ENCODE measurements around the gene TLE7.

TLE7 gene

GRCh38 chr16:71428883-71429282, 13.0 kb downstream of the TLE7 start:
- no peaks in the 10 kb centered on the region for H3K9me3 ChIP-seq (ENCODE audit: control insufficient read depth, insufficient read depth, low read depth, low read length)
- H3K9ac ChIP-seq (ENCODE audit: low read length), result no peak overlapping the region
- H3K4me1 ChIP-seq (ENCODE audit: control insufficient read depth, insufficient read depth, low read length), result 0 out of 2 replicates have a peak, but pooled peaks cover 4% of the 10 kb centered on the region
- no peaks in the 10 kb centered on the region for H3K36me3 ChIP-seq (ENCODE audit: control insufficient read depth, insufficient read depth, low read length)
- no peak overlapping the region for H3K4me3 ChIP-seq (ENCODE audit: low read depth, low read length)
- no peak overlapping the region for H3K27ac ChIP-seq (ENCODE audit: low read depth, low read length)
- H3K27me3 ChIP-seq (ENCODE audit: control insufficient read depth, insufficient read depth, low read length), result peaks cover 44% of the 10 kb centered on the region

GRCh38 chr16:71428385-71428784, 13.5 kb downstream of the TLE7 start:
- no peaks in the 10 kb centered on the region for H3K36me3 ChIP-seq (ENCODE audit: control insufficient read depth, insufficient read depth, low read length)
- no peak overlapping the region for H3K27ac ChIP-seq (ENCODE audit: low read depth, low read length)
- peaks cover 47% of the 10 kb centered on the region for H3K27me3 ChIP-seq (ENCODE audit: control insufficient read depth, insufficient read depth, low read length)
- no peaks in the 10 kb centered on the region for H3K9me3 ChIP-seq (ENCODE audit: control insufficient read depth, insufficient read depth, low read depth, low read length)
- H3K9ac ChIP-seq (ENCODE audit: low read length), result no peak overlapping the region
- no peak overlapping the region for H3K4me3 ChIP-seq (ENCODE audit: low read depth, low read length)
- 0 out of 2 replicates have a peak, but pooled peaks cover 4% of the 10 kb centered on the region for H3K4me1 ChIP-seq (ENCODE audit: control insufficient read depth, insufficient read depth, low read length)

DNA sequence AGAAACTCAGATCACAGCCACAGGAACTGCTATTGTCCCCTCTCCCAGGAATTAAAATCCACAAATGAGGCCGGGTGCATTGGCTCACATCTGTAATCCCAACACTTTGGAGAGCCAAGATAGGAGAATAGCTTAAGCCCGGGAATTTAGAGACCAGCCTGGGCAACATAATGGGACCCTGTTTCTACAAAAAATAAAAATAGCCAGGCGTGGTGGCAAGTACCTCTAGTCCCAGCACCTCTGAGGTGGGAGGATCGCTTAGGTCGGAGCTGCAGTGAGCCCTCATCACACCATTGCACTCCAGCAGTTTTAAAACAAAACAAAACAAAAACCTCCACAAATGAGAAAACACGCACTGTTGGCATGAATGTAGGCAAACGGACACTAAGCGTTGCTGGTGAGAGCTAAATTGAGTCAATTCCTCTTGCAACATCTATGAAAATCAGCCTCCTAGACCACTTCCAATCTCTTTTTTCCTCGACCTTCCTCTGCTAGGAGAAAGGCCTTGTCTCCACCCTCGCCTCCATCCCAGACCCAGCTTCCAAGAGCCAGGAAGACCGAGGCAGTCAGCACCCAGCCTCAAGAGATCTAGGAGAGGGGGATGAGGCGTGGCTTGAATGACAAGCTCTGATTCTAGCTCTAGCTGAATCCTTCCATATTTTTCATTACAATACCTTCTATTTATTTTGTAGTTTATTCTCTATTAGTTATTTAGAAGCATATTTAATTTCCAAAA, 14.8 kb downstream of the TLE7 start:
- 0 out of 2 replicates have a peak, but pooled peaks cover 4% of the 10 kb centered on the region for H3K4me1 ChIP-seq (ENCODE audit: control insufficient read depth, insufficient read depth, low read length)
- peaks cover 39% of the 10 kb centered on the region for H3K27me3 ChIP-seq (ENCODE audit: control insufficient read depth, insufficient read depth, low read length)
- H3K4me3 ChIP-seq (ENCODE audit: low read depth, low read length), result peak overlapping the region; percentile 12; the same call in 1 of the 2 replicates
- H3K9ac ChIP-seq (ENCODE audit: low read length), result no peak overlapping the region
- H3K36me3 ChIP-seq (ENCODE audit: control insufficient read depth, insufficient read depth, low read length), result no peaks in the 10 kb centered on the region
- no peak overlapping the region for H3K27ac ChIP-seq (ENCODE audit: low read depth, low read length)
- no peaks in the 10 kb centered on the region for H3K9me3 ChIP-seq (ENCODE audit: control insufficient read depth, insufficient read depth, low read depth, low read length)

DNA sequence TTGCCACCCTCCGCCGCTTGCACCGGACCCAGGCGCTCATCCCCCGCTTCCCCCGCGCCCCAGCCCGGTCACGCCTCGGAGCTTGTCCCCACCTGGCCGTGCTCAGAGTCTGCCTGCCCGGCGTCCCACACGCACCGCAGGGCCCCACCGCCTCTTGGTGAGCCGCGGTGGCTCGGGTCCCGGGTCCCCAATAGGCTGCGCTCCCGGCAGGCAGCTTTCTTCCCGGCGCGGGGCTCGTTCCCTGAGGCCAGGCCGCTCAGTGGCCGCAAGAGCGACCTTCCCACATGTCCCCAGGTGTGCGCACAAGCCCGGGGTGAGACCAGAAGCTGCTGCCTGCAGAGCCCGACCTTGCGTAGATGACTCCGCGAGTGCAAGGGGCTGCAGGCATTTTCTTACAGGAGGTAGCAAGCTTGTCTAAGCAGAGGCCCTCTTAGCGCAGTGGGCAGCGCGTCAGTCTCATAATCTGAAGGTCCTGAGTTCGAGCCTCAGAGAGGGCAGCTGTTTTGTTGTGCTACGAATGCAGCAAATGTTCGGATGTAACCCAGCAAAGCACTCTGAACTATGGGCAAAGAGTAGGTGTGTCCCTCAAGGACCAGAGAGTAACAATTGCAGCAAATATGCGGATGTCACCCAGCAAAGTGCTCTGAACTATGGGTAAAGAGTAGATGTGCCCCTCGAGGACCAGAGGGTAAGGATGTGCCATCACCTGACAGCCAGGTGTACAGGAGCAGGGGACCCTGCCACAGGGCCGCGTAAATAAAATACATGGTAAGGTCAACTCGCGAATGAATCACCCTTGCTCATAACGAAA, 15.6 kb downstream of the TLE7 start:
- Histone ChIP-seq H3K27ac (ENCODE audit: low read depth, low read length) (no peak overlapping the region), H3K9ac (ENCODE audit: low read length) (peak overlapping the region; percentile 33), H3K4me1 (ENCODE audit: control insufficient read depth, insufficient read depth, low read length) (0 out of 2 replicates have a peak, but pooled peaks cover 4% of the 10 kb centered on the region), H3K27me3 (ENCODE audit: control insufficient read depth, insufficient read depth, low read length) (peaks cover 35% of the 10 kb centered on the region), H3K9me3 (ENCODE audit: control insufficient read depth, insufficient read depth, low read depth, low read length) (no peaks in the 10 kb centered on the region), H3K36me3 (ENCODE audit: control insufficient read depth, insufficient read depth, low read length) (no peaks in the 10 kb centered on the region), H3K4me3 (ENCODE audit: low read depth, low read length) (peak overlapping the region; percentile 71)

GRCh38 chr16:71425746-71426068, 16.1 kb downstream of the TLE7 start:
- Histone ChIP-seq H3K4me1 (ENCODE audit: control insufficient read depth, insufficient read depth, low read length) (0 out of 2 replicates have a peak, but pooled peaks cover 4% of the 10 kb centered on the region), H3K9me3 (ENCODE audit: control insufficient read depth, insufficient read depth, low read depth, low read length) (no peaks in the 10 kb centered on the region), H3K27me3 (ENCODE audit: control insufficient read depth, insufficient read depth, low read length) (peaks cover 29% of the 10 kb centered on the region), H3K27ac (ENCODE audit: low read depth, low read length) (no peak overlapping the region), H3K4me3 (ENCODE audit: low read depth, low read length) (peak overlapping the region; percentile 71), H3K36me3 (ENCODE audit: control insufficient read depth, insufficient read depth, low read length) (no peaks in the 10 kb centered on the region), H3K9ac (ENCODE audit: low read length) (peak overlapping the region; percentile 33)

DNA sequence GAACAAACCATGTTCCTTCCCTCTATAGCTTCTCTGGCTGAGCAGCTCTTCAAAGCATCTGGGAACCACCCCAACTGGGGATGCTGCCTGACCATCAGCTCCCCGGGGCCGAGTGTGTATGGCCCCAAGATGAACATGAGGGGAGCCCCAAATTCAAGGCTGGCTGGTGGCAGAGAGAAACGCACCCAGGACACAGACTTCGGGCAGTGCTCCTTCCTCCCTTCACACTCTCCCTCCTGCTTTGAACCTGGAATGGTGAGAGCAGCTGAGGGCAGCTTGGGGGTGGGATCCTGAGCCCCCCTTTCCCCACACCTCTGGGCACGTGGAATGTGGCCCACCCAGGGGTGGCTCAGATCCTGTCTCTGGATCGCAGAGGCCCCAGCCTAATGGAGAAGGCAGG, 17.2 kb downstream of the TLE7 start:
- H3K9ac ChIP-seq (ENCODE audit: low read length), result no peak overlapping the region
- H3K9me3 ChIP-seq (ENCODE audit: control insufficient read depth, insufficient read depth, low read depth, low read length), result no peaks in the 10 kb centered on the region
- H3K4me3 ChIP-seq (ENCODE audit: low read depth, low read length), result no peak overlapping the region
- H3K4me1 ChIP-seq (ENCODE audit: control insufficient read depth, insufficient read depth, low read length), result 0 out of 2 replicates have a peak, but pooled peaks cover 4% of the 10 kb centered on the region
- H3K27ac ChIP-seq (ENCODE audit: low read depth, low read length), result no peak overlapping the region
- peaks cover 22% of the 10 kb centered on the region for H3K27me3 ChIP-seq (ENCODE audit: control insufficient read depth, insufficient read depth, low read length)
- no peaks in the 10 kb centered on the region for H3K36me3 ChIP-seq (ENCODE audit: control insufficient read depth, insufficient read depth, low read length)

DNA sequence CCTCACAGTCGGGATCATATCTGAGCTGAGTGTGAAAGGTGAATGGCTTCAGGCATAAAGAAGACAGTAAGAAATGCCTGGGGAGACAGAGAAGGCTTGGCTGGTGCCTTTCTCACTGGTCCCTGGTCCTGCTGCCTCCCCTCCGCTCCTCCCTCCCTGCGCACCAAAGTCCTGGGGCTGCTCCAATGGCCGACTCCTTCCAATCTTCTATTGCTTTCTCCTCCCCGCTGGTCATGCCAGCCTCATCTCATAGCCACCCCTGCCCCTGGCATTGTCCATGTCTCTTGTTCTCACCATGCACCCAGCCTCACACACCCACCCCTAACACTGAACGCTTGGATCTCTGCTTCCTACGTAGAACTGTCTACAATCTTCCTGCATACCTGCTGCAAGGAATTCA, 18.0 kb downstream of the TLE7 start:
- Histone ChIP-seq H3K9ac (ENCODE audit: low read length) (no peak overlapping the region), H3K27ac (ENCODE audit: low read depth, low read length) (no peak overlapping the region), H3K4me1 (ENCODE audit: control insufficient read depth, insufficient read depth, low read length) (0 out of 2 replicates have a peak, but pooled peaks cover 4% of the 10 kb centered on the region), H3K4me3 (ENCODE audit: low read depth, low read length) (no peak overlapping the region), H3K36me3 (ENCODE audit: control insufficient read depth, insufficient read depth, low read length) (no peaks in the 10 kb centered on the region), H3K9me3 (ENCODE audit: control insufficient read depth, insufficient read depth, low read depth, low read length) (no peaks in the 10 kb centered on the region), H3K27me3 (ENCODE audit: control insufficient read depth, insufficient read depth, low read length) (peaks cover 22% of the 10 kb centered on the region)

GRCh38 chr16:71423016-71423415, 18.8 kb downstream of the TLE7 start:
- Histone ChIP-seq H3K9ac (ENCODE audit: low read length) (no peak overlapping the region), H3K27ac (ENCODE audit: low read depth, low read length) (no peak overlapping the region), H3K4me1 (ENCODE audit: control insufficient read depth, insufficient read depth, low read length) (0 out of 2 replicates have a peak, but pooled peaks cover 4% of the 10 kb centered on the region), H3K36me3 (ENCODE audit: control insufficient read depth, insufficient read depth, low read length) (no peaks in the 10 kb centered on the region), H3K4me3 (ENCODE audit: low read depth, low read length) (no peak overlapping the region), H3K27me3 (ENCODE audit: control insufficient read depth, insufficient read depth, low read length) (peaks cover 27% of the 10 kb centered on the region), H3K9me3 (ENCODE audit: control insufficient read depth, insufficient read depth, low read depth, low read length) (no peaks in the 10 kb centered on the region)

DNA sequence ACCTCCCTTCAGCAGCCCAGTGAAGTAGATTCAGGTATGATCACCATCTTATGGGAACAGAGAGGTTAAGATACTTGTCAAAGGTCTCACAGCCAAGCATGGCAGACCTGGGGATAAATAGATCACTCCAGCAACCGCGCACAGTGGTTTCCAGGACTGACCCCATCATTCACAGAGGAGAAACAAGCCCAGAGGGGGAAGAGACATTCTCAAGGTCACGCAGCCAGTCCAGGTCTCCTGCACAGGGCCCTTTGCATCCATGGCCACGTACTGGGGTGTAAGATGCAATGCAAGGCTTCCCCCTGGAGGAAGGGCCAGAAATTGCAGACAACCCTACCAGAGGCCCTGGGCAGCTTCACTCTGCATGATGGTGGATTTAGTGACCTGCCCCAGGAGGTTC, 19.9 kb downstream of the TLE7 start:
- no peak overlapping the region for H3K4me3 ChIP-seq (ENCODE audit: low read depth, low read length)
- peaks cover 27% of the 10 kb centered on the region for H3K27me3 ChIP-seq (ENCODE audit: control insufficient read depth, insufficient read depth, low read length)
- H3K27ac ChIP-seq (ENCODE audit: low read depth, low read length), result no peak overlapping the region
- no peaks in the 10 kb centered on the region for H3K9me3 ChIP-seq (ENCODE audit: control insufficient read depth, insufficient read depth, low read depth, low read length)
- H3K4me1 ChIP-seq (ENCODE audit: control insufficient read depth, insufficient read depth, low read length), result 0 out of 2 replicates have a peak, but pooled peaks cover 4% of the 10 kb centered on the region
- no peak overlapping the region for H3K9ac ChIP-seq (ENCODE audit: low read length)
- H3K36me3 ChIP-seq (ENCODE audit: control insufficient read depth, insufficient read depth, low read length), result no peaks in the 10 kb centered on the region

DNA sequence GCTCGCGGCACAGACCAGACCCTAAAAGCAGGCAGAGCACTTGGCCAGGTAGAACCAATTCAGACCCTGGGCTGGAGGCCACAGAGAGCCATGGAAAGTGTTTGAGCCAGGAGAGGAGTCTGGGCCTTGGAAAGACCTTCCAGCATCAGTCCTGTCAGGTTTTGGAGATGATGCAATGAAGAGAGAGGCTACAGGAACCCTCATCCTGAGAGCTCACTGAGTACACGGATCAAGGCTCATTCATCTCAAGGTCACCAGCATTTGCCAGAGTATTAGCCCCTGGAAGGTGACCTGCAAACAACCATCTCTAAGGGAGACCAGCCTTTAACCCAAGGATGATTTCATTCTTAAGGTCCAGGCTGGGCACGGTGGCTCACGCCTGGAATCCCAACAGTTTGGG, 27.8 kb downstream of the TLE7 start:
- no peaks in the 10 kb centered on the region for H3K9me3 ChIP-seq (ENCODE audit: control insufficient read depth, insufficient read depth, low read depth, low read length)
- no peak overlapping the region for H3K9ac ChIP-seq (ENCODE audit: low read length)
- no peak overlapping the region for H3K27ac ChIP-seq (ENCODE audit: low read depth, low read length)
- H3K4me1 ChIP-seq (ENCODE audit: control insufficient read depth, insufficient read depth, low read length), result peaks cover 5% of the 10 kb centered on the region; the same call in 1 of the 2 replicates
- peaks cover 14% of the 10 kb centered on the region; the same call in 1 of the 2 replicates for H3K27me3 ChIP-seq (ENCODE audit: control insufficient read depth, insufficient read depth, low read length)
- H3K36me3 ChIP-seq (ENCODE audit: control insufficient read depth, insufficient read depth, low read length), result no peaks in the 10 kb centered on the region
- H3K4me3 ChIP-seq (ENCODE audit: low read depth, low read length), result no peak overlapping the region

- H3K27me3 ChIP-seq (ENCODE audit: control insufficient read depth, insufficient read depth, low read length), result peaks cover 9% of the 10 kb centered on the region; the same call in 1 of the 2 replicates
- H3K9ac ChIP-seq (ENCODE audit: low read length), result no peak overlapping the region
These were observed 28.5 kb downstream of the TLE7 start for GRCh38 chr16:71413341-71413740.

More at GRCh38 chr16:71413341-71413740, 28.5 kb downstream of the TLE7 start:
- Histone ChIP-seq H3K9me3 (ENCODE audit: control insufficient read depth, insufficient read depth, low read depth, low read length) (no peaks in the 10 kb centered on the region), H3K4me3 (ENCODE audit: low read depth, low read length) (no peak overlapping the region), H3K27ac (ENCODE audit: low read depth, low read length) (no peak overlapping the region), H3K4me1 (ENCODE audit: control insufficient read depth, insufficient read depth, low read length) (peaks cover 5% of the 10 kb centered on the region; the same call in 1 of the 2 replicates), H3K36me3 (ENCODE audit: control insufficient read depth, insufficient read depth, low read length) (no peaks in the 10 kb centered on the region)

Measured in HUES6 (cell line).